Endothelial cell of umbilical vein (primary cell): ENCODE results near the gene CTXND1. TPM values are rescaled to one million over a fixed set of nuclear protein-coding genes. Genes with fewer than 3 reads are reported as not detected.
A peak's percentile ranks its signal among the peaks of the same experiment; 100 is the strongest.

Experiments
- BruUV-seq: library from RNA; stranded (reverse); fragments of 400-500 nt; replicated peaks from 2 replicates; lab custom pipeline; 2021; lab: Mats Ljungman, UMichigan
- CTCF ChIA-PET: fragments of 300-600, 350-600 bp; sonication (Branson Sonifier 250); formaldehyde crosslinking; loops from one replicate; lab custom pipeline; 2021; ENCODE audit warnings: antibody characterized with exemption, inconsistent platforms; lab: Charles Lee
- POLR2A ChIA-PET: fragments of 300-600, 350-600 bp; sonication (Branson Sonifier 250); formaldehyde crosslinking; loops from one replicate; lab custom pipeline; 2021; ENCODE audit warnings: antibody characterized with exemption, inconsistent platforms; lab: Charles Lee
- DNase-seq: peaks from one replicate; pipeline ENCODE4 v3.0.0-alpha.2; 2011; ENCODE audit warnings: low read depth, low spot score
- FAIRE-seq: peaks from 2 replicates; lab custom pipeline; 2011; peaks lifted over from hg19 to GRCh38; lab: Jason Lieb, UNC
- H2AFZ ChIP-seq: 2 replicates; pipeline ENCODE4 v1.6.0; 2012; ENCODE audit warnings: low read depth, low read length, control low read depth, inconsistent platforms
- H3K27ac ChIP-seq: 2 replicates; pipeline ENCODE4 v1.5.1; 2011; ENCODE audit warnings: low read depth, mild to moderate bottlenecking, control low read depth, low read length, moderate library complexity; ENCODE audit not compliant: insufficient read depth
- H3K27me3 ChIP-seq, 2 experiments: 2 replicates each; pipeline versions ENCODE4 v1.6.0 to v1.6.1; 2011; ENCODE audit warnings: low read length in 2 of 2, mixed read lengths in 1 of 2; ENCODE audit not compliant: control insufficient read depth in 2 of 2, insufficient read depth in 2 of 2
- H3K36me3 ChIP-seq, 2 experiments: 2 replicates in 1 of 2; 3 replicates in 1 of 2; pipeline ENCODE4 v1.5.1; 2011; ENCODE audit warnings: low read length in 2 of 2, mild to moderate bottlenecking in 1 of 2, moderate library complexity in 1 of 2; ENCODE audit not compliant: control insufficient read depth in 2 of 2, insufficient read depth in 2 of 2; ENCODE audit errors: extremely low read depth in 1 of 2
- H3K4me1 ChIP-seq: 3 replicates; pipeline ENCODE4 v1.5.1; 2011; ENCODE audit warnings: mild to moderate bottlenecking, low read length; ENCODE audit not compliant: control insufficient read depth, insufficient read depth; ENCODE audit errors: extremely low read depth
- H3K4me2 ChIP-seq: 2 replicates; pipeline ENCODE4 v1.6.1; 2011; ENCODE audit warnings: low read length, control low read depth, mixed read lengths; ENCODE audit not compliant: insufficient read depth
- H3K4me3 ChIP-seq, 3 experiments: fragments of 200-600 bp in 1 of 3; sonication (generic), shearing (Covaris generic) in 1 of 3; replicated peaks in 1 of 3; 2 replicates each; pipeline ENCODE4 v1.5.1; 2011 to 2016; ENCODE audit warnings: control low read depth in 3 of 3, low read length in 3 of 3, mild to moderate bottlenecking in 2 of 3, inconsistent platforms in 1 of 3, low read depth in 1 of 3, moderate library complexity in 1 of 3; ENCODE audit not compliant: insufficient read depth in 1 of 3
- H3K79me2 ChIP-seq: 2 replicates; pipeline ENCODE4 v1.6.0; 2012; ENCODE audit warnings: low read length, inconsistent platforms; ENCODE audit not compliant: control insufficient read depth, insufficient read depth
- H3K9ac ChIP-seq: replicated peaks from 2 replicates; pipeline ENCODE3; 2011; ENCODE audit warnings: low read length, control low read depth; ENCODE audit not compliant: insufficient read depth; ENCODE audit errors: extremely low read depth
- H3K9me1 ChIP-seq: replicated peaks from 3 replicates; pipeline ENCODE4 v1.6.0; 2011; ENCODE audit warnings: mild to moderate bottlenecking, low read length; ENCODE audit not compliant: control insufficient read depth, insufficient read depth; ENCODE audit errors: extremely low read depth
- H3K9me3 ChIP-seq: replicated peaks from 2 replicates; pipeline ENCODE4 v1.5.1; 2012; ENCODE audit warnings: low read length, inconsistent platforms; ENCODE audit not compliant: control insufficient read depth, insufficient read depth
- H4K20me1 ChIP-seq: replicated peaks from 2 replicates; pipeline ENCODE3; 2011; ENCODE audit warnings: mild to moderate bottlenecking, low read length; ENCODE audit not compliant: control insufficient read depth, insufficient read depth; ENCODE audit errors: extremely low read depth
- CTCF ChIP-seq, 2 donors: IDR thresholded peaks; 1 replicate in 1 of 2; 2 replicates in 1 of 2; pipeline ENCODE4 v1.5.1; 2011; ENCODE audit warnings: low read length in 2 of 2, mild to moderate bottlenecking in 2 of 2, moderate library complexity in 2 of 2, control low read depth in 1 of 2, inconsistent platforms in 1 of 2, low read depth in 1 of 2; ENCODE audit not compliant: insufficient read depth in 1 of 2; ENCODE audit errors: extremely low read depth in 1 of 2
- FOS ChIP-seq: IDR thresholded peaks from 2 replicates; pipeline ENCODE4 v1.6.1; 2011; ENCODE audit warnings: mild to moderate bottlenecking, low read length, moderate library complexity, borderline replicate concordance; ENCODE audit not compliant: insufficient read depth
- GATA2 ChIP-seq: IDR thresholded peaks from 2 replicates; pipeline ENCODE4 v1.7.0; 2011; ENCODE audit warnings: low read depth, mild to moderate bottlenecking, moderate library complexity, mixed read lengths, low read length; ENCODE audit not compliant: insufficient read length, insufficient read depth
- JUN ChIP-seq: IDR thresholded peaks from 2 replicates; pipeline ENCODE4 v1.6.1; 2011; ENCODE audit warnings: borderline replicate concordance, low read depth; ENCODE audit not compliant: insufficient read length, insufficient read depth
- MAX ChIP-seq: IDR thresholded peaks from 2 replicates; pipeline ENCODE4 v1.6.1; 2011; ENCODE audit not compliant: insufficient read depth, insufficient read length
- MYC ChIP-seq: IDR thresholded peaks from one replicate; pipeline ENCODE4 v1.6.1; 2011; ENCODE audit warnings: mild to moderate bottlenecking, low read depth, low read length
- POLR2AphosphoS5 ChIP-seq: IDR thresholded peaks from 2 replicates; pipeline ENCODE4 v1.6.1; 2012; ENCODE audit warnings: low read depth, mild to moderate bottlenecking, control low read depth, low read length, moderate library complexity; ENCODE audit not compliant: insufficient read depth
- dilution Hi-C: fragments of 300-500 bp; cut with MboI; formaldehyde crosslinking; loops from one replicate; pipeline ENCODE4 v1.15.0; 2019; ENCODE audit warnings: low sequenced_read_pairs; ENCODE audit not compliant: extremely low pct_ligation_motif_present
- intact Hi-C: fragments of 100-400 bp; cut with micrococcal nuclease; formaldehyde crosslinking; loops from one replicate; pipeline ENCODE4 v1.10.0; 2022
- polyA plus RNA-seq, 4 experiments: library from polyadenylated mRNA; depleted of rRNA in 3 of 4; stranded (reverse) in 3 of 4; unstranded in 1 of 4; fragments of >200 nt; gene quantifications; 2 replicates each; pipeline versions ENCODE4 v1.2.1 to v1.2.3, GENCODE V29; 2011 to 2012; ENCODE audit warnings: missing spikeins in 1 of 4
- total RNA-seq: library from RNA; stranded (reverse); gene quantifications from 2 replicates; pipeline ENCODE4 v1.2.3, GENCODE V29; 2021

CTXND1 gene
- total and polyA plus RNA-seq, 2 donors (not counting 3 experiments of a cell fraction or from before 2014, with no cell fraction given): not detected

GRCh38 chr15:80179025-80179759, 72.8 kb downstream of the CTXND1 start:
- Histone ChIP-seq H3K4me1 (peaks cover 31% of the 10 kb centered on the region), H3K79me2 (no peaks in the 10 kb centered on the region), H3K9ac (no peak overlapping the region), H2AFZ (no peak overlapping the region), H3K27me3 (no peaks in the 10 kb centered on the region), H4K20me1 (no peaks in the 10 kb centered on the region), H3K9me3 (no peaks in the 10 kb centered on the region), H3K9me1 (no peaks in the 10 kb centered on the region), H3K4me3 (no peak overlapping the region), H3K36me3 (no peaks in the 10 kb centered on the region), H3K4me2 (peak overlapping the region; percentile 26), H3K27ac (peak overlapping the region; percentile 41)
- intact Hi-C loops: loop anchor here (1.0 to 10.0 kb wide), 2 partner anchors 146 to 794 kb away; no protein-coding TSS in a partner anchor
- CTCF ChIA-PET: interaction anchor here (0.6 to 1.2 kb wide), 3 partner anchors 19 to 131 kb away, joined by 3 read pairs; no protein-coding TSS in a partner anchor
- TF ChIP-seq MAX (no peak), FOS (peak; percentile 98), JUN (peak; percentile 91), POLR2AphosphoS5 (peak; percentile 68)
- peak; percentile 91 for DNase-seq
- BruUV-seq: no TSS peak
- FAIRE-seq: peak; percentile 98
- POLR2A ChIA-PET: interaction anchor here (1.4 kb wide), 1 partner anchor 18 kb away, joined by 4 read pairs; no protein-coding TSS in a partner anchor
- dilution Hi-C loops: no loop called here

GRCh38 chr15:80177156-80177555, 74.9 kb downstream of the CTXND1 start:
- intact Hi-C loops: loop anchor here (10.0 kb wide), 1 partner anchor 792 kb away; no protein-coding TSS in a partner anchor
- CTCF ChIA-PET: interaction anchor here (0.9 to 1.5 kb wide), 3 partner anchors 17 to 581 kb away, joined by 3 to 4 read pairs (median 3); no protein-coding TSS in a partner anchor
- no TSS peak for BruUV-seq

More at GRCh38 chr15:80177156-80177555, 74.9 kb downstream of the CTXND1 start:
- no peak overlapping the region for H3K9ac ChIP-seq
- H2AFZ ChIP-seq: no peak overlapping the region
- no peak for TF ChIP-seq CTCF (IDR thresholded peaks at IDR 0.05; ENCODE audit: extremely low read depth in 1 of 2, insufficient read depth in 1 of 2, low read depth in 1 of 2, low read length in 2 of 2)
- TF ChIP-seq POLR2AphosphoS5: no peak
- no peak for TF ChIP-seq MYC
- TF ChIP-seq JUN: no peak
- no peak for TF ChIP-seq GATA2
- POLR2A ChIA-PET: no interaction called here
- dilution Hi-C loops: no loop called here
- no peaks in the 10 kb centered on the region for H4K20me1 ChIP-seq
- no peaks in the 10 kb centered on the region for H3K9me3 ChIP-seq
- peaks cover 17% of the 10 kb centered on the region for H3K4me1 ChIP-seq
- FAIRE-seq (peak; percentile 43), DNase-seq (no peak)
- no peaks in the 10 kb centered on the region for H3K36me3 ChIP-seq
- H3K9me1 ChIP-seq: no peaks in the 10 kb centered on the region
- H3K4me2 ChIP-seq: no peak overlapping the region
- H3K27ac ChIP-seq: no peak overlapping the region
- no peaks in the 10 kb centered on the region for H3K27me3 ChIP-seq
- no peak overlapping the region for H3K4me3 ChIP-seq
- H3K79me2 ChIP-seq: no peaks in the 10 kb centered on the region
